ENCODE results near the gene PHKA2. TPM values are rescaled to one million over a fixed set of nuclear protein-coding genes. Genes with fewer than 3 reads are reported as not detected.

Gene PHKA2
- total and polyA plus RNA-seq, 4 donors = 14.2 to 34.3 (median 22.8) TPM

- no peak for ATAC-seq (ENCODE audit: insufficient read depth, low FRiP score)
Measured at GRCh38 chrX:18879144-18879543, 104.8 kb downstream of the PHKA2 start.

GRCh38 chrX:18877469-18877868, 106.4 kb downstream of the PHKA2 start:
- no peak for TF ChIP-seq CTCF (IDR thresholded peaks at IDR 0.05; ENCODE audit: control extremely low read depth, extremely low read depth)
- Histone ChIP-seq H3K27ac (ENCODE audit: low read depth in 1 of 2, low read length in 1 of 2) (no peak overlapping the region), H3K9ac (ENCODE audit: insufficient read depth in 1 of 2, low read length in 2 of 2) (no peak overlapping the region), H3K27me3 (ENCODE audit: control insufficient read depth in 3 of 3, insufficient read depth in 3 of 3, low read length in 2 of 3) (peaks cover 0 to under 1% (median 0%) of the 10 kb centered on the region in 3 donors), H3K9me3 (ENCODE audit: control insufficient read depth in 4 of 4, insufficient read depth in 3 of 4, low read length in 3 of 4) (peaks cover 0 to 5% (median under 1%) of the 10 kb centered on the region in 4 donors), H3K4me1 (ENCODE audit: control insufficient read depth in 5 of 5, insufficient read depth in 5 of 5, low read length in 5 of 5) (peaks cover 0 to 6% (median 2%) of the 10 kb centered on the region in 5 donors), H3K36me3 (ENCODE audit: control insufficient read depth in 4 of 4, insufficient read depth in 4 of 4, low read length in 4 of 4) (no peaks in the 10 kb centered on the region), H3K4me3 (no peak overlapping the region)
- no peak for ATAC-seq (ENCODE audit: insufficient read depth, low FRiP score)
- DNase-seq = no peak
- 83 to 87% methylated on average over 7 of the region's 7 CpGs for WGBS, 2 donors

More at GRCh38 chrX:18879144-18879543, 104.8 kb downstream of the PHKA2 start:
- 88 to 91% methylated on average over 7 to 9 of the region's 9 CpGs for WGBS, 2 donors
- Histone ChIP-seq H3K9me3 (ENCODE audit: control insufficient read depth in 4 of 4, insufficient read depth in 3 of 4, low read length in 3 of 4) (peaks cover 0 to 7% (median 2%) of the 10 kb centered on the region in 4 donors), H3K27ac (ENCODE audit: low read depth in 1 of 2, low read length in 1 of 2) (no peak overlapping the region), H3K27me3 (ENCODE audit: control insufficient read depth in 3 of 3, insufficient read depth in 3 of 3, low read length in 2 of 3) (peaks cover 0 to 2% (median 0%) of the 10 kb centered on the region in 3 donors), H3K4me1 (ENCODE audit: control insufficient read depth in 5 of 5, insufficient read depth in 5 of 5, low read length in 5 of 5) (no peaks in the 10 kb centered on the region), H3K9ac (ENCODE audit: insufficient read depth in 1 of 2, low read length in 2 of 2) (no peak overlapping the region), H3K4me3 (no peak overlapping the region), H3K36me3 (ENCODE audit: control insufficient read depth in 4 of 4, insufficient read depth in 4 of 4, low read length in 4 of 4) (no peaks in the 10 kb centered on the region)
- no peak for TF ChIP-seq CTCF (IDR thresholded peaks at IDR 0.05; ENCODE audit: control extremely low read depth, extremely low read depth)
- DNase-seq = no peak

- H3K27me3 ChIP-seq (ENCODE audit: control insufficient read depth in 3 of 3, insufficient read depth in 3 of 3, low read length in 2 of 3) = peaks cover 0 to 2% (median 0%) of the 10 kb centered on the region in 3 donors
- H3K4me3 ChIP-seq = no peak overlapping the region
- no peak for TF ChIP-seq CTCF (IDR thresholded peaks at IDR 0.05; ENCODE audit: control extremely low read depth, extremely low read depth)
- ATAC-seq (ENCODE audit: insufficient read depth, low FRiP score) (no peak), DNase-seq (no peak)
- peaks cover 0 to 12% (median 5%) of the 10 kb centered on the region in 5 donors for H3K4me1 ChIP-seq (ENCODE audit: control insufficient read depth in 5 of 5, insufficient read depth in 5 of 5, low read length in 5 of 5)
- H3K36me3 ChIP-seq (ENCODE audit: control insufficient read depth in 4 of 4, insufficient read depth in 4 of 4, low read length in 4 of 4) = no peaks in the 10 kb centered on the region
- H3K9ac ChIP-seq (ENCODE audit: insufficient read depth in 1 of 2, low read length in 2 of 2) = no peak overlapping the region
- peaks cover 0 to 5% (median 0%) of the 10 kb centered on the region in 4 donors for H3K9me3 ChIP-seq (ENCODE audit: control insufficient read depth in 4 of 4, insufficient read depth in 3 of 4, low read length in 3 of 4)
- WGBS, 2 donors = 79 to 87% methylated on average over 13 to 15 of the region's 15 CpGs
- no peak overlapping the region for H3K27ac ChIP-seq (ENCODE audit: low read depth in 1 of 2, low read length in 1 of 2)
Measured at GRCh38 chrX:18875256-18875878, 108.5 kb downstream of the PHKA2 start.

Data from lung (tissue), 12 donors.